HG02870 (cell line): ENCODE data around the gene TDRD7.

Experiments used
- ATAC-seq: cut with Tn5 transposase; IDR thresholded peaks from one replicate; pipeline ENCODE4 v1.9.1; 2021; ENCODE audit warnings: mild to moderate bottlenecking, moderate library complexity; ENCODE audit not compliant: unreplicated experiment

TDRD7 gene

GRCh38 chr9:97502984-97503861, 91.3 kb downstream of the TDRD7 start:
- ATAC-seq, result no peak

- ATAC-seq, result no peak
These were observed 91.9 kb downstream of the TDRD7 start for GRCh38 chr9:97503862-97504210.

- no peak for ATAC-seq
These were observed 92.7 kb downstream of the TDRD7 start for GRCh38 chr9:97504381-97505216.

- no peak for ATAC-seq
These were observed 93.9 kb downstream of the TDRD7 start for GRCh38 chr9:97505845-97506244.

- ATAC-seq, result no peak
These were observed 94.4 kb downstream of the TDRD7 start for GRCh38 chr9:97506306-97506705.

- no peak for ATAC-seq
These were observed 94.9 kb downstream of the TDRD7 start for GRCh38 chr9:97506787-97507186.

- ATAC-seq, result no peak
These were observed 95.6 kb downstream of the TDRD7 start for GRCh38 chr9:97507428-97507984.

GRCh38 chr9:97508852-97509251, 97.0 kb downstream of the TDRD7 start:
- no peak for ATAC-seq

- peak; percentile 74 for ATAC-seq
These were observed 99.1 kb downstream of the TDRD7 start for GRCh38 chr9:97510797-97511654.

GRCh38 chr9:97511655-97512427, 99.9 kb downstream of the TDRD7 start:
- no peak for ATAC-seq

- no peak for ATAC-seq
These were observed 101.2 kb downstream of the TDRD7 start for GRCh38 chr9:97512966-97513560.

- ATAC-seq, result no peak
These were observed 102.6 kb downstream of the TDRD7 start for GRCh38 chr9:97514531-97514930.

- no peak for ATAC-seq
These were observed 103.8 kb downstream of the TDRD7 start for GRCh38 chr9:97515662-97516061.

- no peak for ATAC-seq
These were observed 104.2 kb downstream of the TDRD7 start for GRCh38 chr9:97516111-97516510.

GRCh38 chr9:97517331-97518089, 105.6 kb downstream of the TDRD7 start:
- ATAC-seq, result no peak

GRCh38 chr9:97518166-97518908, 106.4 kb downstream of the TDRD7 start:
- ATAC-seq, result no peak

- no peak for ATAC-seq
These were observed 107.0 kb downstream of the TDRD7 start for GRCh38 chr9:97518909-97519307.

GRCh38 chr9:97519441-97519970, 107.6 kb downstream of the TDRD7 start:
- ATAC-seq, result no peak
